Uterus (tissue), 4 donors: Measurements from ENCODE around the gene SLC35F6. TPM values are rescaled to one million over a fixed set of nuclear protein-coding genes. Genes with fewer than 3 reads are reported as not detected.

ENCODE experiments used
- DNase-seq, 2 donors: peaks; one replicate each; pipeline ENCODE4 v3.0.0-alpha.2; 2019 to 2020
- H3K27ac ChIP-seq, 2 donors: fragments of 200-600 bp; sonication (generic); 1 replicate in 1 of 2; 2 replicates in 1 of 2; pipeline ENCODE4 v1.5.1; 2016 to 2018
- H3K27me3 ChIP-seq, 2 donors: fragments of 200-600 bp; sonication (generic); one replicate each; pipeline ENCODE4 v1.5.1; 2018 to 2019; ENCODE audit warnings: control low read depth in 1 of 2
- H3K36me3 ChIP-seq, 2 donors: fragments of 200-600 bp; sonication (generic); one replicate each; pipeline ENCODE4 v1.5.1; 2019; ENCODE audit warnings: control low read depth in 1 of 2
- H3K4me1 ChIP-seq, 2 donors: fragments of 200-600 bp; sonication (generic); one replicate each; pipeline ENCODE4 v1.5.1; 2018 to 2019; ENCODE audit warnings: control low read depth in 1 of 2
- H3K4me3 ChIP-seq, 2 donors: fragments of 200-600 bp; sonication (generic); 1 replicate in 1 of 2; 2 replicates in 1 of 2; pipeline ENCODE4 v1.5.1; 2018 to 2019; ENCODE audit warnings: mild to moderate bottlenecking in 1 of 2
- H3K9me3 ChIP-seq, 2 donors: fragments of 200-600 bp; sonication (generic); one replicate each; pipeline ENCODE4 v1.5.1; 2019; ENCODE audit warnings: control low read depth in 1 of 2
- POLR2A ChIP-seq, 2 donors: fragments of 450-650 bp; IDR thresholded peaks; one replicate each; pipeline ENCODE4 v1.6.1; 2016; ENCODE audit warnings: antibody characterized with exemption in 2 of 2, mild to moderate bottlenecking in 1 of 2, moderate library complexity in 1 of 2
- intact Hi-C: fragments of 100-400 bp; cut with DNase I; formaldehyde crosslinking; loops from one replicate; pipeline ENCODE4 v1.15.1; 2023; ENCODE audit warnings: low total_unique reads
- total RNA-seq, 4 donors: library from RNA; depleted of rRNA in 3 of 4; stranded (reverse); fragments of >200 nt in 3 of 4; gene quantifications; one replicate each; pipeline versions ENCODE4 v1.1.0 to v1.2.4, GENCODE V29; 2014 to 2023
- TF ChIP-seq, protein P1 (sequence below), 4 experiments: fragments of 200-600 bp in 2 of 4; fragments of 450-650 bp in 2 of 4; sonication (generic) in 2 of 4; IDR thresholded peaks; one replicate each; pipeline ENCODE4 v1.5.1; 2016 to 2019; ENCODE audit warnings: antibody characterized with exemption in 4 of 4, mild to moderate bottlenecking in 2 of 4, moderate library complexity in 1 of 4
- donor health status: DM: yes; HTN: yes; CAD: no.

SLC35F6 gene
- total RNA-seq, 4 donors from 2014 or later = 8.2 to 44.2 (median 18.5) TPM

GRCh38 chr2:26763019-26763418 is 1.1 kb upstream of the SLC35F6 start:
- no peak overlapping the region for H3K4me3 ChIP-seq
- intact Hi-C loops = no loop called here
- H3K36me3 ChIP-seq = no peaks in the 10 kb centered on the region
- DNase-seq = no peak
- H3K27ac ChIP-seq = peak overlapping the region in 1 of 2 donors; percentile 87
- H3K4me1 ChIP-seq = peaks cover 5 to 17% of the 10 kb centered on the region in 2 donors
- TF ChIP-seq, protein P1, sequence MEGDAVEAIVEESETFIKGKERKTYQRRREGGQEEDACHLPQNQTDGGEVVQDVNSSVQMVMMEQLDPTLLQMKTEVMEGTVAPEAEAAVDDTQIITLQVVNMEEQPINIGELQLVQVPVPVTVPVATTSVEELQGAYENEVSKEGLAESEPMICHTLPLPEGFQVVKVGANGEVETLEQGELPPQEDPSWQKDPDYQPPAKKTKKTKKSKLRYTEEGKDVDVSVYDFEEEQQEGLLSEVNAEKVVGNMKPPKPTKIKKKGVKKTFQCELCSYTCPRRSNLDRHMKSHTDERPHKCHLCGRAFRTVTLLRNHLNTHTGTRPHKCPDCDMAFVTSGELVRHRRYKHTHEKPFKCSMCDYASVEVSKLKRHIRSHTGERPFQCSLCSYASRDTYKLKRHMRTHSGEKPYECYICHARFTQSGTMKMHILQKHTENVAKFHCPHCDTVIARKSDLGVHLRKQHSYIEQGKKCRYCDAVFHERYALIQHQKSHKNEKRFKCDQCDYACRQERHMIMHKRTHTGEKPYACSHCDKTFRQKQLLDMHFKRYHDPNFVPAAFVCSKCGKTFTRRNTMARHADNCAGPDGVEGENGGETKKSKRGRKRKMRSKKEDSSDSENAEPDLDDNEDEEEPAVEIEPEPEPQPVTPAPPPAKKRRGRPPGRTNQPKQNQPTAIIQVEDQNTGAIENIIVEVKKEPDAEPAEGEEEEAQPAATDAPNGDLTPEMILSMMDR (IDR thresholded peaks at IDR 0.05) = no peak
- no peak for TF ChIP-seq POLR2A (IDR thresholded peaks at IDR 0.05)
- no peaks in the 10 kb centered on the region for H3K27me3 ChIP-seq
- no peaks in the 10 kb centered on the region for H3K9me3 ChIP-seq

GRCh38 chr2:26764906-26765305 is 822 bp downstream of the SLC35F6 start:
- no peaks in the 10 kb centered on the region for H3K36me3 ChIP-seq
- DNase-seq = no peak
- H3K4me1 ChIP-seq = peaks cover 0 to 14% of the 10 kb centered on the region in 2 donors
- no peaks in the 10 kb centered on the region for H3K27me3 ChIP-seq
- H3K4me3 ChIP-seq = peak overlapping the region; percentile 64 to 66
- no peaks in the 10 kb centered on the region for H3K9me3 ChIP-seq
- intact Hi-C loops = no loop called here
- peak overlapping the region; percentile 87 to 92 for H3K27ac ChIP-seq
- TF ChIP-seq, protein P1 (IDR thresholded peaks at IDR 0.05) = no peak
- TF ChIP-seq POLR2A (IDR thresholded peaks at IDR 0.05) = no peak

- peak overlapping the region; percentile 87 to 92 for H3K27ac ChIP-seq
- H3K36me3 ChIP-seq = no peaks in the 10 kb centered on the region
- no peaks in the 10 kb centered on the region for H3K9me3 ChIP-seq
- H3K4me3 ChIP-seq = peak overlapping the region in 1 of 2 donors; percentile 66
- TF ChIP-seq POLR2A (IDR thresholded peaks at IDR 0.05) = no peak
- TF ChIP-seq, protein P1 (IDR thresholded peaks at IDR 0.05) = no peak
- DNase-seq = no peak
- H3K27me3 ChIP-seq = no peaks in the 10 kb centered on the region
- intact Hi-C loops = no loop called here
- H3K4me1 ChIP-seq = peaks cover 0 to 14% of the 10 kb centered on the region in 2 donors
Measured at GRCh38 chr2:26765475-26766200, 1.6 kb downstream of the SLC35F6 start.

- no peak for TF ChIP-seq POLR2A (IDR thresholded peaks at IDR 0.05)
- TF ChIP-seq, protein P1 (IDR thresholded peaks at IDR 0.05) = no peak
- no peak for DNase-seq
- H3K27me3 ChIP-seq = no peaks in the 10 kb centered on the region
- H3K4me3 ChIP-seq = no peak overlapping the region
- intact Hi-C loops = no loop called here
- H3K27ac ChIP-seq = peak overlapping the region; percentile 18 to 87
- H3K9me3 ChIP-seq = no peaks in the 10 kb centered on the region
- no peaks in the 10 kb centered on the region for H3K36me3 ChIP-seq
- peaks cover 12 to 24% of the 10 kb centered on the region in 2 donors for H3K4me1 ChIP-seq
Measured at GRCh38 chr2:26767129-26767528, 3.0 kb downstream of the SLC35F6 start.

DNA sequence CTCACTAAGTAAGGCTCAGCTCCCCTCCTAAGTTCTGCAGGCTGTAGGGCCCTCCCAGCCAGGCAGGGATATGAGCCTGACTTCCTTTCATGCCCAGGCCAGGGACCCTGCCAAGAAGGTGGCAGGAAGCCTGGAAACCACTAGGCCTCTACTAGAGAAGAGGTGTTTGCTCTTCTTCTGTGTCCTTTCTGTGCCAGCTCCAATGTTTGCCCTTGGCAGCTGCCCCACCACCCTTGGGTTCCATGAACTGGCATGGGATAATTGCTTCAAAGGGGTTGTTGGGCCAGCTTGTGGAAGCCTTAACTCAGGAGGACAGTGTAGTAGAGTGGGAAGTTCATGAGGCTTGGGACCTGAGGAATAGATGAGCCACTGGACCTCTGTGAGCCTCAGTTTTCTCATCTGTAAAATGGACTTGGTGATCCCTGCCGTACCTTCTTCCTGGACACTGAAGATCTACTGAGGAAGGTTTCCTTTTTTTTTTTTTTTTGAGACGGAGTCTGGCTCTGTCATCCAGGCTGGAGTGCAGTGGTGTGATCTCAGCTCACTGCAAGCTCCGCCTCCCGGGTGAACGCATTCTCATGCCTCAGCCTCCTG is 3.9 kb downstream of the SLC35F6 start:
- H3K27ac ChIP-seq = peak overlapping the region in 1 of 2 donors; percentile 18

More for the DNA sequence above, 3.9 kb downstream of the SLC35F6 start:
- Histone ChIP-seq H3K4me1 (peaks cover 14 to 33% of the 10 kb centered on the region in 2 donors), H3K36me3 (no peaks in the 10 kb centered on the region), H3K27me3 (no peaks in the 10 kb centered on the region), H3K9me3 (no peaks in the 10 kb centered on the region), H3K4me3 (no peak overlapping the region)
- TF ChIP-seq, protein P1 (IDR thresholded peaks at IDR 0.05) = no peak
- no peak for TF ChIP-seq POLR2A (IDR thresholded peaks at IDR 0.05)
- no peak for DNase-seq
- intact Hi-C loops = no loop called here
